Activated CD4-positive, alpha-beta T cell treated with anti-CD3 and anti-CD28 coated beads, Interleukin-2, amount 10 ng/mL, durations not matched to agents 24 days and 14 days (primary cell): Measurements from ENCODE around the gene VGLL4. TPM values are rescaled to one million over a fixed set of nuclear protein-coding genes. Genes with fewer than 3 reads are reported as not detected.
"Not testable (repeated sequence)": the region's sequence is repeated elsewhere in the genome, so short reads cannot be mapped to it uniquely, and the experiment has no call there.

ENCODE experiments used
- DNase-seq: peaks from one replicate; pipeline ENCODE4 v3.0.0; 2022
- H3K27ac Mint-ChIP-seq: one replicate; pipeline ENCODE4 v1.8.0; 2022; ENCODE audit warnings: mild to moderate bottlenecking, mixed read lengths
- H3K27me3 Mint-ChIP-seq: one replicate; pipeline ENCODE4 v1.8.0; 2022; ENCODE audit warnings: mixed read lengths
- H3K36me3 Mint-ChIP-seq: one replicate; pipeline ENCODE4 v1.8.0; 2022; ENCODE audit warnings: low read depth, mild to moderate bottlenecking, mixed read lengths
- H3K4me1 Mint-ChIP-seq: one replicate; pipeline ENCODE4 v1.8.0; 2021; ENCODE audit warnings: mixed read lengths
- H3K4me3 Mint-ChIP-seq: one replicate; pipeline ENCODE4 v1.8.0; 2022; ENCODE audit warnings: mild to moderate bottlenecking, moderate library complexity, mixed read lengths
- H3K9me3 Mint-ChIP-seq: one replicate; pipeline ENCODE4 v1.8.0; 2021; ENCODE audit warnings: mixed read lengths
- intact Hi-C: fragments of 100-400 bp; cut with micrococcal nuclease; formaldehyde crosslinking; loops from one replicate; pipeline ENCODE4 v1.15.1; 2023
- total RNA-seq: library from RNA; stranded (reverse); gene quantifications from 2 replicates; pipeline ENCODE4 v1.2.3, GENCODE V29; 2022

Gene VGLL4
- total RNA-seq: 43.4 and 44.0 TPM in 2 replicates

- H3K36me3 Mint-ChIP-seq: peaks cover 21% of the 10 kb centered on the region
- no peaks in the 10 kb centered on the region for H3K9me3 Mint-ChIP-seq
- peaks cover 13% of the 10 kb centered on the region for H3K27me3 Mint-ChIP-seq
- peak; percentile 91 for DNase-seq
- H3K27ac Mint-ChIP-seq: peak within 1 kb of the TSS; percentile 97
- peak within 1 kb of the TSS; percentile 99 for H3K4me3 Mint-ChIP-seq
- H3K4me1 Mint-ChIP-seq: peaks cover 37% of the 10 kb centered on the region
- intact Hi-C loops: loop anchor here (5.0 to 10.0 kb wide), 4 partner anchors 59 to 406 kb away; no protein-coding TSS in a partner anchor
Measured at GRCh38 chr3:11643605-11644087, at the start of gene VGLL4. Gene VGLL4 (minus strand): TSS chr3:11643915. CDS start chr3:11643518, 397 bp downstream.

GRCh38 chr3:11692532-11692813, 48.8 kb upstream of the VGLL4 start:
- DNase-seq: no peak
- H3K27ac Mint-ChIP-seq: no peak overlapping the region
- H3K9me3 Mint-ChIP-seq: no peaks in the 10 kb centered on the region
- H3K27me3 Mint-ChIP-seq: peaks cover 2% of the 10 kb centered on the region
- H3K36me3 Mint-ChIP-seq: no peaks in the 10 kb centered on the region
- intact Hi-C loops: no loop called here
- H3K4me1 Mint-ChIP-seq: no peaks in the 10 kb centered on the region
- H3K4me3 Mint-ChIP-seq: no peak overlapping the region

GRCh38 chr3:11691767-11692531, 48.2 kb upstream of the VGLL4 start:
- Mint-ChIP-seq H3K36me3 (no peaks in the 10 kb centered on the region), H3K27ac (no peak overlapping the region), H3K9me3 (no peaks in the 10 kb centered on the region), H3K4me1 (no peaks in the 10 kb centered on the region), H3K4me3 (no peak overlapping the region), H3K27me3 (peaks cover 2% of the 10 kb centered on the region)
- intact Hi-C loops: no loop called here
- DNase-seq: no peak

GRCh38 chr3:11690863-11691766, 47.4 kb upstream of the VGLL4 start:
- intact Hi-C loops: no loop called here
- H3K27me3 Mint-ChIP-seq: peaks cover 2% of the 10 kb centered on the region

GRCh38 chr3:11689749-11690148, 46.0 kb upstream of the VGLL4 start:
- intact Hi-C loops: no loop called here
- H3K9me3 Mint-ChIP-seq: no peaks in the 10 kb centered on the region
- no peak overlapping the region for H3K4me3 Mint-ChIP-seq
- no peaks in the 10 kb centered on the region for H3K4me1 Mint-ChIP-seq
- H3K27me3 Mint-ChIP-seq: peaks cover 2% of the 10 kb centered on the region
- no peaks in the 10 kb centered on the region for H3K36me3 Mint-ChIP-seq
- H3K27ac Mint-ChIP-seq: no peak overlapping the region
- DNase-seq: no peak

More at GRCh38 chr3:11690863-11691766, 47.4 kb upstream of the VGLL4 start:
- DNase-seq: no peak
- no peaks in the 10 kb centered on the region for H3K36me3 Mint-ChIP-seq
- H3K4me3 Mint-ChIP-seq: no peak overlapping the region
- H3K9me3 Mint-ChIP-seq: no peaks in the 10 kb centered on the region
- no peaks in the 10 kb centered on the region for H3K4me1 Mint-ChIP-seq
- H3K27ac Mint-ChIP-seq: no peak overlapping the region

- DNase-seq, H3K9me3 Mint-ChIP-seq, H3K4me1 Mint-ChIP-seq, H3K36me3 Mint-ChIP-seq, intact Hi-C loops, H3K4me3 Mint-ChIP-seq, H3K27ac Mint-ChIP-seq, H3K27me3 Mint-ChIP-seq: not testable (repeated sequence)
Measured at GRCh38 chr3:11684980-11685379, 41.3 kb upstream of the VGLL4 start.

- Mint-ChIP-seq H3K4me1 (no peaks in the 10 kb centered on the region), H3K36me3 (no peaks in the 10 kb centered on the region), H3K27me3 (no peaks in the 10 kb centered on the region), H3K4me3 (no peak overlapping the region), H3K27ac (no peak overlapping the region), H3K9me3 (no peaks in the 10 kb centered on the region)
- intact Hi-C loops: no loop called here
- no peak for DNase-seq
Measured at GRCh38 chr3:11680509-11680908, 36.8 kb upstream of the VGLL4 start.

GRCh38 chr3:11679964-11680363, 36.2 kb upstream of the VGLL4 start:
- Mint-ChIP-seq H3K9me3 (no peaks in the 10 kb centered on the region), H3K27me3 (no peaks in the 10 kb centered on the region), H3K27ac (no peak overlapping the region), H3K4me1 (no peaks in the 10 kb centered on the region), H3K36me3 (no peaks in the 10 kb centered on the region), H3K4me3 (no peak overlapping the region)
- intact Hi-C loops: no loop called here
- no peak for DNase-seq

- H3K9me3 Mint-ChIP-seq: no peaks in the 10 kb centered on the region
- H3K27me3 Mint-ChIP-seq: peaks cover 12% of the 10 kb centered on the region
- intact Hi-C loops: no loop called here
- H3K36me3 Mint-ChIP-seq: no peaks in the 10 kb centered on the region
- H3K4me3 Mint-ChIP-seq: no peak overlapping the region
- H3K4me1 Mint-ChIP-seq: no peaks in the 10 kb centered on the region
- no peak for DNase-seq
- no peak overlapping the region for H3K27ac Mint-ChIP-seq
Measured at GRCh38 chr3:11672363-11672762, 28.6 kb upstream of the VGLL4 start.

GRCh38 chr3:11671648-11672100, 28.0 kb upstream of the VGLL4 start:
- Mint-ChIP-seq H3K9me3 (no peaks in the 10 kb centered on the region), H3K36me3 (no peaks in the 10 kb centered on the region), H3K4me1 (no peaks in the 10 kb centered on the region), H3K27me3 (peaks cover 12% of the 10 kb centered on the region), H3K27ac (no peak overlapping the region), H3K4me3 (no peak overlapping the region)
- intact Hi-C loops: no loop called here
- no peak for DNase-seq

GRCh38 chr3:11668243-11669235, 24.8 kb upstream of the VGLL4 start:
- Mint-ChIP-seq H3K27ac (no peak overlapping the region), H3K36me3 (no peaks in the 10 kb centered on the region), H3K27me3 (peaks cover 11% of the 10 kb centered on the region), H3K4me3 (no peak overlapping the region), H3K4me1 (no peaks in the 10 kb centered on the region), H3K9me3 (no peaks in the 10 kb centered on the region)
- DNase-seq: no peak
- intact Hi-C loops: no loop called here

- Mint-ChIP-seq H3K27me3 (no peaks in the 10 kb centered on the region), H3K9me3 (no peaks in the 10 kb centered on the region), H3K36me3 (no peaks in the 10 kb centered on the region), H3K4me3 (no peak overlapping the region), H3K4me1 (no peaks in the 10 kb centered on the region), H3K27ac (no peak overlapping the region)
- no peak for DNase-seq
- intact Hi-C loops: no loop called here
Measured at GRCh38 chr3:11665331-11665730, 21.6 kb upstream of the VGLL4 start.

- Mint-ChIP-seq H3K36me3 (no peaks in the 10 kb centered on the region), H3K9me3 (no peaks in the 10 kb centered on the region), H3K27me3 (no peaks in the 10 kb centered on the region), H3K4me3 (no peak overlapping the region), H3K4me1 (no peaks in the 10 kb centered on the region), H3K27ac (no peak overlapping the region)
- DNase-seq: no peak
- intact Hi-C loops: no loop called here
Measured at GRCh38 chr3:11662392-11662990, 18.8 kb upstream of the VGLL4 start.
